ENCODE data around the gene PLEKHG3.

Gene PLEKHG3

GRCh38 chr14:64725261-64725815 is 21.1 kb downstream of the PLEKHG3 start:
- in situ Hi-C loops (cut with HindIII; ENCODE audit: low sequenced_read_pairs), result no loop called here

GRCh38 chr14:64725879-64726584 is 21.8 kb downstream of the PLEKHG3 start:
- in situ Hi-C loops (cut with HindIII; ENCODE audit: low sequenced_read_pairs), result no loop called here

- in situ Hi-C loops (cut with HindIII; ENCODE audit: low sequenced_read_pairs), result no loop called here
Observed at GRCh38 chr14:64726585-64726890, 22.3 kb downstream of the PLEKHG3 start.

- in situ Hi-C loops (cut with HindIII; ENCODE audit: low sequenced_read_pairs), result no loop called here
Observed at GRCh38 chr14:64727551-64728071, 23.4 kb downstream of the PLEKHG3 start.

GRCh38 chr14:64728106-64728505 is 23.9 kb downstream of the PLEKHG3 start:
- in situ Hi-C loops (cut with HindIII; ENCODE audit: low sequenced_read_pairs), result no loop called here

GRCh38 chr14:64728856-64729255 is 24.6 kb downstream of the PLEKHG3 start:
- in situ Hi-C loops (cut with HindIII; ENCODE audit: low sequenced_read_pairs), result no loop called here

- in situ Hi-C loops (cut with HindIII; ENCODE audit: low sequenced_read_pairs), result no loop called here
Observed at GRCh38 chr14:64729386-64730060, 25.3 kb downstream of the PLEKHG3 start.

- in situ Hi-C loops (cut with HindIII; ENCODE audit: low sequenced_read_pairs), result no loop called here
Observed at GRCh38 chr14:64730061-64730440, 25.8 kb downstream of the PLEKHG3 start.

GRCh38 chr14:64730681-64731080 is 26.5 kb downstream of the PLEKHG3 start:
- in situ Hi-C loops (cut with HindIII; ENCODE audit: low sequenced_read_pairs), result no loop called here

- in situ Hi-C loops (cut with HindIII; ENCODE audit: low sequenced_read_pairs), result no loop called here
Observed at GRCh38 chr14:64731141-64731581, 26.9 kb downstream of the PLEKHG3 start.

GRCh38 chr14:64732066-64732465 is 27.8 kb downstream of the PLEKHG3 start:
- in situ Hi-C loops (cut with HindIII; ENCODE audit: low sequenced_read_pairs), result no loop called here

- in situ Hi-C loops (cut with HindIII; ENCODE audit: low sequenced_read_pairs), result no loop called here
Observed at GRCh38 chr14:64732536-64733120, 28.4 kb downstream of the PLEKHG3 start.

- in situ Hi-C loops (cut with HindIII; ENCODE audit: low sequenced_read_pairs), result no loop called here
Observed at GRCh38 chr14:64733321-64733720, 29.1 kb downstream of the PLEKHG3 start.

- in situ Hi-C loops (cut with HindIII; ENCODE audit: low sequenced_read_pairs), result no loop called here
Observed at GRCh38 chr14:64733899-64734298, 29.7 kb downstream of the PLEKHG3 start.

- in situ Hi-C loops (cut with HindIII; ENCODE audit: low sequenced_read_pairs), result no loop called here
Observed at GRCh38 chr14:64734990-64735389, 30.8 kb downstream of the PLEKHG3 start.

- in situ Hi-C loops (cut with HindIII; ENCODE audit: low sequenced_read_pairs), result no loop called here
Observed at GRCh38 chr14:64736271-64737169, 32.3 kb downstream of the PLEKHG3 start.

GRCh38 chr14:64737391-64738280 is 33.4 kb downstream of the PLEKHG3 start:
- in situ Hi-C loops (cut with HindIII; ENCODE audit: low sequenced_read_pairs), result no loop called here

GRCh38 chr14:64738281-64738804 is 34.1 kb downstream of the PLEKHG3 start:
- in situ Hi-C loops (cut with HindIII; ENCODE audit: low sequenced_read_pairs), result no loop called here

- in situ Hi-C loops (cut with HindIII; ENCODE audit: low sequenced_read_pairs), result no loop called here
Observed at GRCh38 chr14:64741200-64741599, 37.0 kb downstream of the PLEKHG3 start.

All from DLD1 (cell line).